Heart left ventricle (tissue), 16 donors: ENCODE measurements around the gene SEMG2. TPM values are rescaled to one million over a fixed set of nuclear protein-coding genes. Genes with fewer than 3 reads are reported as not detected.

Source experiments
- ATAC-seq, 4 donors: fragments of 200-7000 bp; cut with Tn5 transposase; one replicate each; pipeline ENCODE4 v1.9.1; 2020 to 2022; ENCODE audit warnings: moderate library complexity in 4 of 4, mild to moderate bottlenecking in 3 of 4, moderate number of reproducible peaks in 1 of 4
- DNase-seq, 5 donors: peaks; one replicate each; pipeline ENCODE4 v3.0.0-alpha.2; 2020
- H3K27ac ChIP-seq, 12 donors: fragments of 200-600 bp; sonication (generic) in 4 of 12; one replicate each; pipeline versions ENCODE4 v1.5.0 to v1.8.0; 2016 to 2022; ENCODE audit warnings: mild to moderate bottlenecking in 2 of 12
- H3K27me3 ChIP-seq, 9 donors: fragments of 200-600 bp; sonication (generic) in 2 of 9; one replicate each; pipeline versions ENCODE4 v1.5.1 to v1.8.0; 2016 to 2022; ENCODE audit warnings: mild to moderate bottlenecking in 3 of 9
- H3K36me3 ChIP-seq, 9 donors: fragments of 200-600 bp; sonication (generic) in 2 of 9; one replicate each; pipeline versions ENCODE4 v1.5.0 to v1.8.0; 2018 to 2022; ENCODE audit warnings: mild to moderate bottlenecking in 2 of 9
- H3K4me1 ChIP-seq, 12 donors: fragments of 200-600 bp; sonication (generic) in 4 of 12; one replicate each; pipeline versions ENCODE4 v1.5.0 to v1.8.0; 2016 to 2022; ENCODE audit warnings: mild to moderate bottlenecking in 3 of 12
- H3K4me3 ChIP-seq, 12 donors: fragments of 200-600 bp; sonication (generic) in 4 of 12; one replicate each; pipeline versions ENCODE4 v1.5.0 to v1.8.0; 2017 to 2022; ENCODE audit warnings: mild to moderate bottlenecking in 9 of 12, moderate library complexity in 4 of 12
- H3K9me3 ChIP-seq, 12 donors: fragments of 200-600 bp; sonication (generic) in 4 of 12; one replicate each; pipeline versions ENCODE4 v1.5.0 to v1.8.0; 2016 to 2022; ENCODE audit warnings: mild to moderate bottlenecking in 1 of 12
- CTCF ChIP-seq, 12 donors: fragments of 200-600 bp; sonication (generic) in 4 of 12; IDR thresholded peaks; one replicate each; pipeline versions ENCODE4 v1.5.0 to v1.8.0; 2018 to 2022; ENCODE audit warnings: antibody characterized with exemption in 12 of 12, mild to moderate bottlenecking in 5 of 12
- POLR2A ChIP-seq, 2 donors: fragments of 450-650 bp; IDR thresholded peaks; one replicate each; pipeline ENCODE4 v1.6.1; 2017; ENCODE audit warnings: antibody characterized with exemption in 2 of 2, mild to moderate bottlenecking in 2 of 2, moderate library complexity in 2 of 2
- WGBS, 4 donors: extraction: QIAGEN DNeasy Blood & Tissue Kit in 2 of 4; methylation state at CpG; one replicate each; pipeline versions ENCODE4 v1.1.5 to v1.1.7; 2013 to 2018; 5-methylcytosine and 5-hydroxymethylcytosine counted together
- intact Hi-C, 10 donors: fragments of 100-400 bp; cut with DNase I; formaldehyde crosslinking; loops; one replicate each; pipeline versions ENCODE4 v1.11.1 to v1.14.2; 2022
- polyA plus RNA-seq, 2 donors: library from polyadenylated mRNA; stranded (reverse); fragments of 200-250 nt; gene quantifications; one replicate each; pipeline ENCODE4 v1.2.3, GENCODE V29; 2013
- total RNA-seq, 9 donors: library from RNA; depleted of rRNA in 2 of 9; stranded (reverse); fragments of >200 nt in 2 of 9; fragmentation: NEBNext Ultra II Directional in 3 of 9; extraction: Animal tissue kit (Norgen Biotek cat#: 25700) in 3 of 9; gene quantifications; one replicate each; pipeline versions ENCODE4 v1.1.0 to v1.2.4, GENCODE V29; 2016 to 2023
- donor health status: ischemic (EF 13 %, LVEDD 7.1; RV severe dilation, severe dysfunction).
- donor health status: healthy with polysubstance abuse.
- donor health status: DM: no; HTN: yes; CAD: no.
- donor health status: DM: no; HTN: no; CAD: no.
- donor health status: ischemic (EF 25% LVEDD 6.9; RV normal size, moderate dysfunction).
- donor health status: ischemic (EF 25% LVEDD 5.7; RV mildly dilated, moderate dysfunction).
- donor health status: healthy.
- donor health status: DM: yes; HTN: yes; CAD: no.
- donor health status: ischemic (EF 35%, LVEDD 5.7; RV mildly dilated, moderate dysfunction).
- donor health status: nonischemic (EF 11% LVEDD 7.7; RV severe dilation, severe dysfunction).
- donor health status: DM: yes; HTN: yes; CAD: no.
- donor health status: PGD.
- donor health status: ischemic (EF 29% LVEDD 5.4; RV normal size, mild dysfunction).
- donor health status: nonischemic (EF 23%, LVEDD 6.1; RV moderate dilation, normal function).

The SEMG2 gene
- total and polyA plus RNA-seq, 11 donors, result not detected

- H3K36me3 ChIP-seq, result no peaks in the 10 kb centered on the region
- intact Hi-C loops, result no loop called here
- WGBS, 4 donors, result 70 to 80% (median 73%) methylated on average over 3 of the region's 3 CpGs
- DNase-seq (no peak), ATAC-seq (no peak)
- no peak overlapping the region for H3K27ac ChIP-seq
- H3K4me3 ChIP-seq, result no peak overlapping the region
- H3K4me1 ChIP-seq, result no peaks in the 10 kb centered on the region
- TF ChIP-seq CTCF (IDR thresholded peaks at IDR 0.05) (no peak), POLR2A (IDR thresholded peaks at IDR 0.05) (no peak)
- no peaks in the 10 kb centered on the region for H3K9me3 ChIP-seq
- H3K27me3 ChIP-seq, result peaks cover 0 to 16% (median 0%) of the 10 kb centered on the region in 9 donors
Measured at GRCh38 chr20:45263556-45264266, 42.5 kb downstream of the SEMG2 start.

- ATAC-seq (no peak), DNase-seq (no peak)
- intact Hi-C loops, result no loop called here
- Histone ChIP-seq H3K9me3 (no peaks in the 10 kb centered on the region), H3K27me3 (peaks cover 0 to 14% (median 5%) of the 10 kb centered on the region in 9 donors), H3K36me3 (no peaks in the 10 kb centered on the region), H3K4me3 (no peak overlapping the region), H3K27ac (no peak overlapping the region), H3K4me1 (no peaks in the 10 kb centered on the region)
- no peak for TF ChIP-seq CTCF (IDR thresholded peaks at IDR 0.05)
- no peak for TF ChIP-seq POLR2A (IDR thresholded peaks at IDR 0.05)
Measured at GRCh38 chr20:45266977-45267376, 45.8 kb downstream of the SEMG2 start.

GRCh38 chr20:45268531-45268930 lies 47.4 kb downstream of the SEMG2 start:
- no peak overlapping the region for H3K27ac ChIP-seq

GRCh38 chr20:45269056-45269455 lies 47.9 kb downstream of the SEMG2 start:
- Histone ChIP-seq H3K4me3 (no peak overlapping the region), H3K27ac (no peak overlapping the region), H3K36me3 (no peaks in the 10 kb centered on the region), H3K9me3 (no peaks in the 10 kb centered on the region), H3K4me1 (no peaks in the 10 kb centered on the region), H3K27me3 (peaks cover 0 to 18% (median 5%) of the 10 kb centered on the region in 9 donors)
- no peak for TF ChIP-seq CTCF (IDR thresholded peaks at IDR 0.05)
- TF ChIP-seq POLR2A (IDR thresholded peaks at IDR 0.05), result no peak
- intact Hi-C loops, result no loop called here
- no peak for ATAC-seq
- 68 to 95% (median 75%) methylated on average over 3 of the region's 3 CpGs for WGBS, 4 donors
- DNase-seq, result no peak

More at GRCh38 chr20:45268531-45268930, 47.4 kb downstream of the SEMG2 start:
- intact Hi-C loops, result no loop called here
- DNase-seq (no peak), ATAC-seq (no peak)
- WGBS, 4 donors, result 72 to 94% (median 84%) methylated on average over 3 of the region's 3 CpGs
- no peaks in the 10 kb centered on the region for H3K9me3 ChIP-seq
- H3K36me3 ChIP-seq, result no peaks in the 10 kb centered on the region
- no peaks in the 10 kb centered on the region for H3K4me1 ChIP-seq
- peaks cover 0 to 18% (median 5%) of the 10 kb centered on the region in 9 donors for H3K27me3 ChIP-seq
- no peak overlapping the region for H3K4me3 ChIP-seq
- TF ChIP-seq POLR2A (IDR thresholded peaks at IDR 0.05) (no peak), CTCF (IDR thresholded peaks at IDR 0.05) (no peak)
